CD4-positive, alpha-beta T cell treated with Interleukin-6 for 4 hours (primary cell): Measurements from ENCODE around the gene CHRNA7.

ENCODE experiments used
- DNase-seq: peaks from one replicate; pipeline ENCODE4 v3.0.0-alpha.2; 2020; ENCODE audit warnings: mixed read lengths

CHRNA7 gene

DNA sequence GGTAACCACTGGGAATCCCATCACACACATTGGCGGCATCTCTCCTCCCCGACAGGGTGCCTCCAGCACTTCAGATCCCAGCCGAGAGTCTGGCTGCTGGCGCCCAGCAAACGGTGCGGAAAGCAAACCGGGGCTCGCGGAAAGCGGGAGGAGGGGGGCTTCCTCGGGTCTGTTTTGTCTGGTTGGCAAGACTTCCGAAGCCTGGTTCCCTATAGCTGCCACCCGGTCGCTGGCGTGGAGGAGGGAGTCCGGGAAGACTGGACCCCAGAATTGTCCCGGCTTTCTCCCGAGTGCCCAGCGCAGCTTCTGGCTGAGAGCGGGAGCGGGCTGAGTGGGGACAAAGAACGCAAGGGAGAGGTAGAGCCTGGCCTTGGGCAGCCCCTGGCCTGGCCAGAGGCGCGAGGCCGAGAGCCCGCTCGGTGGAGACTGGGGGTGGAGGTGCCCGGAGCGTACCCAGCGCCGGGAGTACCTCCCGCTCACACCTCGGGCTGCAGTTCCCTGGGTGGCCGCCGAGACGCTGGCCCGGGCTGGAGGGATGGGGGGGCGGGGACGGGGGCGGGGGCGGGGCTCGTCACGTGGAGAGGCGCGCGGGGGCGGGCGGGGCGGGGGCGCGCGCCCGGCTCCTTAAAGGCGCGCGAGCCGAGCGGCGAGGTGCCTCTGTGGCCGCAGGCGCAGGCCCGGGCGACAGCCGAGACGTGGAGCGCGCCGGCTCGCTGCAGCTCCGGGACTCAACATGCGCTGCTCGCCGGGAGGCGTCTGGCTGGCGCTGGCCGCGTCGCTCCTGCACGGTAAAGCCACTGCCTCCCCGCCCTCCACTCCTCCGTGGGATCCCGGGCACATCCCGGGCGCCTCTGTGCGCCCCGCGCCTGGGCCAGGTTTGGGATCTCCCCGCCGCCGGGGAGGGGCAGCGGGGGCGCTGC, at the start of gene CHRNA7:
TSS of gene CHRNA7 (plus strand) at position 654 of the 920 bp plus-strand sequence. CDS start at position 734, 80 bp downstream.
- peak; percentile 5 for DNase-seq

GRCh38 chr15:31985607-31986006, 44.7 kb upstream of the CHRNA7 start:
- DNase-seq: no peak

- no peak for DNase-seq
These were observed 37.3 kb upstream of the CHRNA7 start for GRCh38 chr15:31993062-31993461.

DNA sequence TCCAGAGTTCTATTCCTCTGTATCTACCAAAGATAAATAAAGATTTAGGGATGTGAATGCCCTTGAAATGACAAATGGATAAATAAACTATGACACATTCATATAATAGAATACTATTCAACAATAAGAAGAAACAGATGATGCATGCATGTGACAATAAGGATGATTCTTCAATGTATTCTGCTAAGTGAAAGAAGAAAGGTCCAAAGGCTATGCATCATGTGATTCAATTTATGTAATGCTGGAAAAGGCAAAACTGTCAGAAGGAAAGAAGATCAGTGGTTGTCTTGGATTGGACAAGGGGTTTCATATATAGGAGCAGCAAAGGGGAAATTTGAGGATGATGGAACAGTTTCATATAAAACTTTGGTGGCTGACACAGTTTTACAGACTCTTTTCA, 32.6 kb upstream of the CHRNA7 start:
- no peak for DNase-seq

GRCh38 chr15:32003558-32003957, 26.8 kb upstream of the CHRNA7 start:
- no peak for DNase-seq

DNA sequence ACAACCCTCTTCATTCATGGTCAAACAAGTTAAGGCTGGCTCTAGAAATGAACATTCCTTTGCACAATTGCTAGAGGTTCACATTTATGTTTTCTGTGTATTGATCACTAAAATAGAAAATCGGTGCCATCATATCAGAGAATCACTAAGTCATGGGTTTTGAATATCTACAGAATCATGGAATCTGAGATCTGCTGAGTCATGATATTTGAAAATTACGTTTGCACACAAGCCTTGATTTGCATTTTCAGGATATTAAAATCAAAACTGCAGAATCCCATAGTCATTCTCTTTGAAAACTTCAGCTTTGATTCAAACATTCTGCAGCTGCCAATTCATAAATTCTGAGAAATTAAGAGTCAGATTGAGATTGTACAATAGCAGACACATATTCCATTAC, 26.1 kb upstream of the CHRNA7 start:
- DNase-seq: no peak

DNA sequence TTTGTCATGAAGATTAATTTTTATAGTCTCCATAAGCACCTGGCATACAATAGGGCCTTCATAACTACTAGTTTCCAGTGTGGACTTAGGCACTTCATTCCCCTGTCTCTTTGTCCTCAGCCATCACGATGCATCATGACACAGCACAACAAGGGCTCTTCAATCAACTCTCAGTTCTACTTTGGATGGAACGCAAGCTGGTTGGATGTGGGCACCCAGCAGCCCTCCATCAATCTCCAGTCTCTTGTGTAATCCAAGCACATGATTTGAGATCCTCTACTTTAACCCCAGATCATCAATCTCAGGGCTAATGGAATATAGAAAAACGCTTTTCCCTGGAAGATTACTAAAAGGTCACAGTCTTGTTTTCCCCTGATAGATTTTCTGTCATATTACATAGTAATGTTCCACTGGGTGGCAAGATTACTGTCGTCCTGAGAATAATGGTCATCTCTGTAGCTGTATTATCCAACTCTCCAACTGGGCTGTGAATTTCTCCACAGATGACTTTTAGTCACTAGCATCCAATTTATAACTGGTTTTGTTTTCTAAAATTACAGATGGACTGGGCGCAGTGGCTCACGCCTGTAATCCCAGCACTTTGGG, 22.9 kb upstream of the CHRNA7 start:
- DNase-seq: no peak

- DNase-seq: no peak
These were observed 15.4 kb upstream of the CHRNA7 start for GRCh38 chr15:32014953-32015352.

DNA sequence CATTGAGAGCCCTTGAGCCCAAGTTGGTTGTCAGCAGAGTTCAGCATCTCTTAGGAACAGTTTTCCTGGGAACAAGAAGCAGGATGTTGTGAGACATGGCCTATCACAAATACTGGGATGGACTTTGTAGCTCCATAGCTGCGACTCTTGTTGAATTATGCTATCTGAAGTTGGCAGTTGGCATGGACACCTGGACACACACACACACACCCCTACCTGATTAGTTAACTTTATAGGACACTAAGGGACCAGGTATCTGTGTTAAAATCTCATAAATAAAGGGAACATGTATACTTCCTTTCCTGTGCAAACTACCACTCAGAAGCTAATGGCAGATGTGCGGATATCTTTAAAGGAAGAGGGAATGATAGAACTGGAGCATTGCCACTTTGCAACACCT, 10.2 kb upstream of the CHRNA7 start:
- no peak for DNase-seq

GRCh38 chr15:32028921-32029320, 1.4 kb upstream of the CHRNA7 start:
- no peak for DNase-seq

DNA sequence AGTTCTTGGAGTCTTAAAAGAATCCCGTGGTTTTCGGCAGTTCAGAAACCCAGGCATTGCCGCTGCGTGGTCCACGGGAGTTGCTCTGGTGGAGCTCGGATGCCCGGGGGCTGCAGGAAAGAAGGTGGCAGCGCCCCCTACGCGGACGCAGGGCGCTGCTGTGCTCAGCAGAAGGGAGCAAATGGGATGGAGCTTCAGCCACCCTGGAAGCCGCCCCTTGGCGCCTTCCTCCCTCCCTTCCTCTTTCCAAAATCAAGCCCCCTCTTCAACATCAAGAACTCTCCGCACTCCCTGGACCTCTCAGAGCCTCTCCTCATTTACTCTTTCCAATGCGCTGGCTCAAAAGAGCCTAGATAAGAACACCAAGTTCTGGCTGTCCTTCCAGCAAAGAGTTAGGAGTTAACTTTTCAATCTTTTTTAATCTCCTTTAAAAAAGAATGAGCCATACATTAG, 880 bp upstream of the CHRNA7 start:
- no peak for DNase-seq

DNA sequence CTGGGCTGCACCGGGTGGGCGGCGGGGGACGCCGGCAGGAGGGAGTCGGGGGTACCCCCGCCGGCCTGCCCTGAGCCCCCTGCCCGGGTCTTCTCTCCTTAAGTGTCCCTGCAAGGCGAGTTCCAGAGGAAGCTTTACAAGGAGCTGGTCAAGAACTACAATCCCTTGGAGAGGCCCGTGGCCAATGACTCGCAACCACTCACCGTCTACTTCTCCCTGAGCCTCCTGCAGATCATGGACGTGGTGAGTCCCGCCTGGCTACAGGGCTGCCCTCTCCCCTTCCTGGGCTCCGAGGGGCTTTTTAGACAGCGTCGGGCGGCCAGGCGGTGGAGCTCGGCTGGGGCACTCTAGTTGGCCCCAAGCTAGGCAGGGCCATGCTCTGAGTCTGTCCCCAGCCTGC, 480 bp downstream of the CHRNA7 start:
- no peak for DNase-seq

- DNase-seq: no peak
These were observed 3.0 kb downstream of the CHRNA7 start for GRCh38 chr15:32033186-32033890.

DNA sequence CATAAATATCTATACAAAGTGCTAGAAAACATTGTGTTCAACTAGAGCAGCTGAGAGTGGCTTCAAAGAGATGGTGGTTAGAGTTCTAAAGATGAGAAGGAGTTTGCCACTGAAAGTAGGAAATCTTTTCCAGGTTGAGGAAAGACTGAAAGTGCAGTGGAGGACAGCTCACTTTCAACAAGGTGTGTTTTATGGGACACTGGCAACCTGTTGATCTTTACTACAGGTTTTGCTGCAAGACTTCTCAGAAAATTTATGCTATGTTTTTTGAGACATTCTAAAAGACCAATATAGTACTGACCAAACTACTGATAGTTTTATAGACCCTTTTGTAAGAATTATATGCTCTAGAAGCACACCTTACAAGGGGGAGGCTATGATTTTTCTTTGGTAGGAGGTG, 3.8 kb downstream of the CHRNA7 start:
- no peak for DNase-seq

DNA sequence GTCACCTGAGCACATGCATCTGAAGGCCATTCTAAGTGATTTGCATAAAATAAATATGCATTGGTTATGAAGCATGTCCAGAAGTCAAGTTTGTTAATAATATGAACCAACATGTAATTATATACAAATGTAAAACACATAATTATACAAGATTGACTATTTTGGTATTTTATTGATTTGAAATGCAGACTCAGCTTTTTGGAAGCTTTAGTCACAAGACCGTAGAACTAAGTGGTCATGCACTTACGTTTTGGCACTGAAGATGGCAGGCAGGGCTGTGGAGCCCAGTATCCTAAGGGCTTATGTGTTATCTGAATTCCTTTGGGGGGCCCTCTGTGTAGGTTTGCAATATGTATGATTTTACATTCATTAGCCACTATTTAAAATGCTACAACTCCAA, 5.0 kb downstream of the CHRNA7 start:
- DNase-seq: no peak

GRCh38 chr15:32036971-32037370, 6.7 kb downstream of the CHRNA7 start:
- no peak for DNase-seq

DNA sequence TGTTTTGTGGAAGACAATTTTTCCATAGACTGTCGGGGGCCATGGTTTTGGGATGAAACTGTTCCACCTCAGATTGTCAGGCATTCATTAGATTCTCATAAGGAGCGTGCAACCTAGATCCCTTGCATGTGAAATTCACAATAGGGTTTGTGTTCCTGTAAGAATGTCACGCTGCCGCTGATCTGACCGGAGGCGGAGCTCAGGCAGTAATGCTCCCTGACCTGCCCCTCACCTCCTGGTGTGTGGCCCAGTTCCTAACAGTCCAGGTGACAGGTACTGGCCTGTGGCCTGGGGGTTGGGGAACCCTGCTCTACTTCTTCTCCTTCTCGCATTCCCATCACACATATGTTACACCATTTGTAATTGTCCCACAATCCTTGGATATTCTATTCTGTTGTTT, 11.0 kb downstream of the CHRNA7 start:
- DNase-seq: no peak

GRCh38 chr15:32042269-32042972, 12.1 kb downstream of the CHRNA7 start:
- DNase-seq: no peak

- no peak for DNase-seq
These were observed 23.4 kb downstream of the CHRNA7 start for GRCh38 chr15:32053719-32054118.

DNA sequence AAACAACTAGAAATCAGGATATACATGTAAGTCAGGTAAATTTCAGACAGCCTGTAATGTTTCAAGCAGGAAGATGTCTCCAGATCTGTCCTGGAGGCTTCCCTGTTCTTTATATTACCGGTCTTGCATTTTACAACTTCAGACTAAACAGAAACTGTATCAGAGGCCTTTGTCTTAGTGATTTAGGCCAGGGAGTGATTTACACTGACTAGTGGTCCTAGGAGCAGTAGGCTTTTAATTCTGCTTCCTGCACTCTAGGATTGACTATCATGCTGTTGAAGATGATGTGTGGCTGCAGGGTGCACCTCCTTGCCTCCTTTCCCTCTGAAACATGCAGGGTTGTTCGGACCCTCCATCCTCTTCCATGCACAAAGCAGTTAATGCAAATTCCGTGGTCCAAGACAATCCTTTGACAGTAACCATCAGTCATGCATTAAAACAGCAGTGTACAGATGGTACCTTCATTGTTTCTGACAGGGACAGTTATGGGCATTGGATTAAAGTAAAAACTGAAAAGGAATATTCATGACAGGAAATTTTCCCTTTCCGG, 27.6 kb downstream of the CHRNA7 start:
- DNase-seq: no peak

- no peak for DNase-seq
These were observed 30.4 kb downstream of the CHRNA7 start for GRCh38 chr15:32060706-32061105.

GRCh38 chr15:32067115-32067514, 36.8 kb downstream of the CHRNA7 start:
- DNase-seq: no peak
